Stimulated activated CD4-positive, alpha-beta T cell treated with anti-CD3 and anti-CD28 coated beads, Interleukin-4, amount 100 ng/mL, for 48 hours (primary cell): ENCODE results near the gene APOC3.

Experiments used
- DNase-seq, 2 donors: peaks; one replicate each; pipeline ENCODE4 v3.0.0-alpha.2; 2020; ENCODE audit warnings: low read depth in 2 of 2

The APOC3 gene

GRCh38 chr11:116874251-116874650 is 44.5 kb downstream of the APOC3 start:
- no peak for DNase-seq

GRCh38 chr11:116875194-116875593 is 45.5 kb downstream of the APOC3 start:
- DNase-seq = no peak

GRCh38 chr11:116876656-116877055 is 46.9 kb downstream of the APOC3 start:
- no peak for DNase-seq

GRCh38 chr11:116879800-116880625 is 50.3 kb downstream of the APOC3 start:
- DNase-seq = no peak

DNA sequence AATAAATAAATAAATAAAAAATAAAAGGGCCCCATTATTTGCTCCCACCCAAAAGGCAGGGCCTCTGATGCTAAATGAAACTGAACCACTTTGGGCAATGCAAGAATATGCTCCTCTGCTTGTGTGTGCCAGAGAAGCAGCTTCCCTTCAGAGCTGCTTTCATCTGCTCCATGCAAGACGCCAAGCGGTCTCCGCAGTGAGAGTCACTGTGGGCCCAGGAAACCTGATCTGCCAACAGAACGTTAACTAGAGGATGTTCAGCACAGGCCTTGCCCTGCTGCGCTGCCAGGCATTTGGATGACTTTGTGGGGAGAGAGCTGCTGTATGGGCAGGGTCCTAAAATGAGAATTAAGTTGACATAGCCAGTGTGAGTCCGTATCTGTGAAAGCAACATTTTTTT is 51.4 kb downstream of the APOC3 start:
- no peak for DNase-seq

GRCh38 chr11:116882386-116882785 is 52.7 kb downstream of the APOC3 start:
- no peak for DNase-seq
